ENCODE measurements around the gene RPL41.
"Not testable (repeated sequence)": the region's sequence is repeated elsewhere in the genome, so short reads cannot be mapped to it uniquely, and the experiment has no call there.

The RPL41 gene

GRCh38 chr12:56103066-56103711 is 13.2 kb upstream of the RPL41 start:
- no peak for DNase-seq (ENCODE audit: low read depth)

DNA sequence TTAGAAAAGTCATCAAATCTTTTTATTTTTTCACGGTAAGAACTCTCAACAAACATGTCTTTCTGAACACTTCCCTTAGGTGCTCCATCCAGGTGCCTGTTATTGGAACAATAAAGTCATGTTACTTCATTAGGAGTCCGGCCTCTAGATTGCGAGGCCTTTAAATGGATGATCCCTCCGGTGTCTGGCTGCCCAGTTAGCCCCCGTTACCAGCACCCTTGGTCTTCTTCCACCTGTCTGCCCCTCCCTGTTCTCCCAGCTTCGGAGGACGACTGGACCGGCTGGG is 12.7 kb upstream of the RPL41 start:
- DNase-seq (ENCODE audit: low read depth): no peak

DNA sequence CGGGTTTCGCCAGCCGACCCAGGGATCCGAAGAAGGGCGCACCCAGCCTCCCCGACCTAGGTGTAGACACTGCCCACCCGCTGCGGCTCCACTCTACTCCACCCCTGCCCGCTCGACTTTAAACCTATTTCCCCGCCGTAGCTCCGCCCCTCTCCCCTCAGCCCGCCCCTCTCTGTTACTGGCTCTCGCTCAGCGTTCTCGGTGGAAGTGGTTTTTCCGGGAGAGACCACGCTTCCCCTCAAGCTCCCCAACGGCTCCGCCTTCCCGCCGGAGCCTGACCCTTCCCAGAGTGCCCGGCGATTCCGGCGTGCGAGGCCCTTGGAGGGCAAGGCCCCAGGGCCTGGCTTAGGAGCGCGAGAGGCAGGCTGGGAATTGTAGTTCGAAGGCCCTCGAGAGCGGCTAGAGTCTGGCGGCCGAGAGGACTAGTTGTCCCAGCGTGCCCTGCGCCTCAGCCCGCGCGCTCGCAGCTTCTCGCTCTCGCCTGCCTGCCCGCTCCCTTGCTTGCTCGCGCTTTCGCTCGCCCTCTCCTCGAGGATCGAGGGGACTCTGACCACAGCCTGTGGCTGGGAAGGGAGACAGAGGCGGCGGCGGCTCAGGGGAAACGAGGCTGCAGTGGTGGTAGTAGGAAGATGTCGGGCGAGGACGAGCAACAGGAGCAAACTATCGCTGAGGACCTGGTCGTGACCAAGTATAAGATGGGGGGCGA is 12.2 kb upstream of the RPL41 start, which contains the start of gene PA2G4:
Gene PA2G4, plus strand, starts transcription at position 451 of the 706 bp plus-strand sequence. Its CDS starts 179 bp downstream, at position 630.
- peak; percentile 96 for DNase-seq (ENCODE audit: low read depth)

GRCh38 chr12:56104815-56105608 is 11.4 kb upstream of the RPL41 start:
- no peak for DNase-seq (ENCODE audit: low read depth)

GRCh38 chr12:56105609-56105902 is 10.9 kb upstream of the RPL41 start:
- DNase-seq (ENCODE audit: low read depth): no peak

DNA sequence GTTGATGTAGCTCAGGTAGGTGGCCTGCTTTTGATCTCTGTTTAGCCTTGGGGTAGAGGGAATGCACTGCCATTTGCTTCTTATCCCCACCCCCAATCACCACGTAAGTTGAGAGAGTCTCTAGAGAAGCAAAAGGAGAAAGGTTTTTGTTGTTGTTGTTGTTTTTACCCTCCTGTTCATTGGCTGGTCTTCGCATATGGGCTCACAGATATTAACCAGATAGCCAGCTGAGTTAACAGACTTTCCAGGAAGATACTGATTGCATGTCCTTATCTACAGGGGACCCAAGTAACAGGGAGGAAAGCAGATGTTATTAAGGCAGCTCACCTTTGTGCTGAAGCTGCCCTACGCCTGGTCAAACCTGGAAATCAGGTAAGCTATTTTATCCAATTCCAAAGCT is 9.2 kb upstream of the RPL41 start:
- DNase-seq (ENCODE audit: low read depth): no peak

- DNase-seq (ENCODE audit: low read depth): no peak
Observed at GRCh38 chr12:56110571-56110970, 5.9 kb upstream of the RPL41 start.

- DNase-seq (ENCODE audit: low read depth): no peak
Observed at GRCh38 chr12:56114084-56114483, 2.3 kb upstream of the RPL41 start.

- DNase-seq (ENCODE audit: low read depth): no peak
Observed at GRCh38 chr12:56115329-56115728, 1.1 kb upstream of the RPL41 start.

- not testable (repeated sequence) for DNase-seq (ENCODE audit: low read depth)
Observed at GRCh38 chr12:56117082-56117706, 761 bp downstream of the RPL41 start.

- peak; percentile 99 for DNase-seq (ENCODE audit: low read depth)
Observed at GRCh38 chr12:56117778-56118687, 1.6 kb downstream of the RPL41 start, which contains the start of gene ZC3H10. ZC3H10 (plus strand) TSS chr12:56118266; CDS start chr12:56120563, 2,297 bp downstream.

DNA sequence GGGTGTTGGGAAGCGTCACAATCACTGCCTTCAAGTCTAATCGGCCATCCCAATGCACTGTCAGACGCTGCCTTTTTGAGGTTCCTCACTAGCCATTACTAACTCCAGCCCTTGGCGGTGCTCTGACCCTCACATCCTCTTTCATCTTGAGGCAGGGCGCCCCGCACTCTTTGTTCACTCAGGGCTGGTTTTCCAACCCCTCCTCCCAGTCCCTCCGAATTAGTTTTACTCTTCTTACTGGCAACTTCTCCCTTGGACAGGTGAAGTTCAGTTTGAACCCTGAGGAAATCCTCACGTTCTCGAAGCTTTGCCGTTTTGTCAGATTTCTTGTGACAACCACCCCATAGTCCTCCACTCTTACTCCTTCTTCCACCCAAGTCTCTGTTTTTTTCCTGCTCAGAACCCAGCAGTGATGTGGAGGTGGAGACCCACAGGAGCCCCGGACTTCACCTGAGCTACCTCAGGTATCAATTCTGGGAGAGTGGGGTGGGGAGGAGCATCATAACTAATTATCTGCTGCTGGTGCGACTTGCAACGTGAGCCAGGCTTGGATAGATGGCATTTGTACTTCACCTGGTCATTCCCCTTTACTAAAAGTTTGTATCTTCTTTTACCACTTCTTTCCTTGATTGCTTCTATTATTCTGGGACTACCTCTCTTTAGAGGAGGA is 2.4 kb downstream of the RPL41 start:
- no peak for DNase-seq (ENCODE audit: low read depth)

DNA sequence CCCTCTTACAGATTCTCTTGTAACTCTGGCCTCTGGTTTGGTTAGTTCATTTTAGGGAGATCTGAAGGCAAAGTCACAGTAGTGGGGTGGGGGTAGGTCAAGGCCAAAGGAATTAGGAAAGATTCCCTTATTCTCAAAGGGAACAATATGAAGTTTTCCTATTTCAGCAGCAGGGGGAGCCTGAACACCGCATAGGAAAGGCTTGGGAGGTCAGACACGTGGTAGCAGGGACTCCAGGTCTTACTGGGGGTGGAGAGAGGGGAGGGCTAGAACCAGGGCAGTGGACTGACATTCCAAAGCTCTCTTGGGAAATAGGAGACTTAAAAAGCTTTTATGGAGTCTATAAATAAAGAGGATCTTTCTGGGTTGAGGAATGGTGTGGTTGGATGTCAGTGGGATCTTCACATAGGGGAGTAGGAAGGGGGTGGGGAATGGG is 2.9 kb downstream of the RPL41 start:
- peak; percentile 48 for DNase-seq (ENCODE audit: low read depth)

GRCh38 chr12:56120158-56120846 is 3.9 kb downstream of the RPL41 start:
- no peak for DNase-seq (ENCODE audit: low read depth)

GRCh38 chr12:56121204-56121870 is 4.9 kb downstream of the RPL41 start:
- no peak for DNase-seq (ENCODE audit: low read depth)

GRCh38 chr12:56122637-56123036 is 6.2 kb downstream of the RPL41 start:
- DNase-seq (ENCODE audit: low read depth): no peak

GRCh38 chr12:56124133-56124532 is 7.7 kb downstream of the RPL41 start:
- no peak for DNase-seq (ENCODE audit: low read depth)

DNA sequence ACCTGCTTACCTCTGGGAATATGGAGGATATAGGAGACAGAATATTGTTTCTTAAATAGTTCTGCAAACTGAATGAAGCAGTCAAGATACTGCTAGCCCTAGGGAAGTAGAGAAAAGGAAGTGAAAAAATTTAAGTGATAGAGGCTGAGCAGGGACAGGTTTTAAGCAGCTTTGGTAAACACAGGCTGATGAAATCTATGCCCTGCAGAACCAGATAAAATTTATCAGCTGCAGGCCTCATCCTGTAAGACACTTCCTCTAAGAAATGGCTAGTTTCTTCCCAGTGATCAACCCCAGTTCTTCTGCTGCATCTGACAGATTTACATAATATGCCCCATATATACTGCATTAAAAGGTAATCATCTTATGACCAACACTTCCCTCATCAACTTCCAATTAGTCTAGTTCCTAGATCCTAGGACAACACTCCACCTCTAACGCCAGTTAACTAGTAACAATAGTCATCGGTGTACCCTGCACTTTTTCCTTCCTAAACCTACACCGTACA is 10.4 kb downstream of the RPL41 start:
- no peak for DNase-seq (ENCODE audit: low read depth)

DNA sequence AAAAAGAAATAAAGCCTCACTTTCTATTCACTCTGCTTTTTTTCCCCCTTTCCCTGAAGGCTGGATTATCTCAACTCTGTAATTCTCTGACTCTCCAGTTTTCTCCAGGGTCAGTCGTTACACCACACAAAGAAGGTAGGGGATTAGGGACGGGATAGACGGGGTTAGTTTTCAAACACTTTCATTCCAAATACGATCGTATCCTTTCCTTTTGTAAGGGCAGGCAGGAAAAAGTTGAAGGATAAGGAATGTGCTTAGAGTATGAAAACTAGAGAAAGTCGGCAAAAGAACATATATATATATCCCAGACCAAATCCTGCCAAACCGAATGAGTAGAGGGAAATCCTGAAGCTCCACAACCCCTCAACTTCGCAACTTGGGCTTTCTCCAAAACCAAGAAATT is 11.1 kb downstream of the RPL41 start:
- DNase-seq (ENCODE audit: low read depth): no peak
